Nephron (organoid): ENCODE data around the gene CNOT6L.

Experiments
- H3K27ac Mint-ChIP-seq, 3 experiments: 2 replicates each; pipeline ENCODE4 v1.8.0; 2020; ENCODE audit warnings: mixed read lengths in 3 of 3, mild to moderate bottlenecking in 2 of 3, moderate library complexity in 1 of 3
- H3K27me3 Mint-ChIP-seq: 2 replicates; pipeline ENCODE4 v1.8.0; 2021; ENCODE audit warnings: low read depth, mild to moderate bottlenecking, moderate library complexity, mixed read lengths
- H3K36me3 Mint-ChIP-seq: 2 replicates; pipeline ENCODE4 v1.8.0; 2020; ENCODE audit warnings: low read depth, mixed read lengths
- H3K4me1 Mint-ChIP-seq: 2 replicates; pipeline ENCODE4 v1.8.0; 2020; ENCODE audit warnings: mixed read lengths
- H3K4me3 Mint-ChIP-seq, 3 experiments: 2 replicates each; pipeline ENCODE4 v1.8.0; 2020; ENCODE audit warnings: mild to moderate bottlenecking in 3 of 3, mixed read lengths in 3 of 3, moderate library complexity in 2 of 3
- H3K9me3 Mint-ChIP-seq: 2 replicates; pipeline ENCODE4 v1.8.0; 2020; ENCODE audit warnings: mixed read lengths
- CTCF ChIP-seq, 3 experiments: fragments of 200-600 bp; sonication (generic); IDR thresholded peaks; one replicate each; pipeline ENCODE4 v1.5.0; 2021; ENCODE audit warnings: antibody characterized with exemption in 3 of 3; ENCODE audit not compliant: unreplicated experiment in 3 of 3

Gene CNOT6L

GRCh38 chr4:77827343-77827742, 8.2 kb upstream of the CNOT6L start:
- Mint-ChIP-seq H3K36me3 (no peaks in the 10 kb centered on the region), H3K27ac (no peak overlapping the region), H3K4me3 (no peak overlapping the region), H3K4me1 (no peaks in the 10 kb centered on the region), H3K27me3 (peaks cover 3% of the 10 kb centered on the region), H3K9me3 (no peaks in the 10 kb centered on the region)
- TF ChIP-seq CTCF (IDR thresholded peaks at IDR 0.05; ENCODE audit: unreplicated experiment in 3 of 3): no peak

GRCh38 chr4:77826275-77826674, 7.1 kb upstream of the CNOT6L start:
- TF ChIP-seq CTCF (IDR thresholded peaks at IDR 0.05; ENCODE audit: unreplicated experiment in 3 of 3): no peak
- Mint-ChIP-seq H3K36me3 (no peaks in the 10 kb centered on the region), H3K27me3 (peaks cover 3% of the 10 kb centered on the region), H3K27ac (no peak overlapping the region), H3K4me1 (peaks cover 8% of the 10 kb centered on the region), H3K4me3 (no peak overlapping the region), H3K9me3 (no peaks in the 10 kb centered on the region)

GRCh38 chr4:77821775-77822174, 2.6 kb upstream of the CNOT6L start:
- Mint-ChIP-seq H3K27me3 (peaks cover 3% of the 10 kb centered on the region), H3K27ac (no peak overlapping the region), H3K4me3 (peak overlapping the region in 2 of 3 experiments; percentile 43 to 97), H3K9me3 (no peaks in the 10 kb centered on the region), H3K36me3 (no peaks in the 10 kb centered on the region), H3K4me1 (peaks cover 25% of the 10 kb centered on the region)
- TF ChIP-seq CTCF (IDR thresholded peaks at IDR 0.05; ENCODE audit: unreplicated experiment in 3 of 3): no peak

DNA sequence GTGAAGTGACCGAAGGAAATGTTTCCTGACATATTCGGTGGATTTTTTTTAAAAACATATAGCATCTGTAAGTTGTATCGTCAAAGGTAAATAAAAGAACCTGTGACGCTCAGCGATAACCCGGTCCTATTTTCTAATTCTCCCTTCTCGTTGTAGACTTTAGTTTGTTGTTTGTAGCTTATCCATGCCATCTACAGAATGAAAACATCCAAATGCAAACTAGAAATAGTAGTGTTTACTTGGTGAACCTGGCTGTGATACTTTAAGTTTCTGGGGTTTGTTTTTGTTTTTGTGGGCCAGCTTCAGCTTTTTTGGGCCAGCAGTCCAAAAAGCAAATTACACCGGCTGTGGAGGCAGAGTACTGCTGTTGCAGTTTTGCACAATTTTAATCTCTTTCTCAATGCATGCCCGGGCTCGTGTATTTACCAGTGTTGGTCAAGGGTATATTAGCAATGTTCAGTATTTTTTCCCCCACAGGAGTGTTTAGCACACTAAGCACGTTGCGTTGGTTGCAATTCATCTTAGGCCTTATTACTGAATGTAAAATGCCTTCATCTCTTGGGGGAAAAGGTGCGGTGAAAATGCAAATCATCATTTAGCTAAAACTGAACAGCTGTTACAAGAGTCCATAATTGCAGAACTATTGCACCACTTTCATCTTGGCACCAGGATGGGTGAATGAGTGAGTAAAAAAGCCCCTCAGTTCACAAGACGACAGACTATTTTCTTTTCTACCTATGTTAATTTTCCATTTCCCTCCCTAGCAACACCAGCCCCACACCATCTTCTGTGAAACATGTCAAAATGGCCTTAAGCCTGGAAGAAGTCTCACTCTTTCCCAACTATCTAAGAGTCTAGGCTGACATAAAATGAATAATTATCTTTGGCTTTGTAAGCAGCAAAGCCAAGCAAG, 1.7 kb upstream of the CNOT6L start:
- peaks cover 3% of the 10 kb centered on the region for H3K27me3 Mint-ChIP-seq
- peaks cover 25% of the 10 kb centered on the region for H3K4me1 Mint-ChIP-seq
- no peaks in the 10 kb centered on the region for H3K9me3 Mint-ChIP-seq
- H3K36me3 Mint-ChIP-seq: no peaks in the 10 kb centered on the region
- peak overlapping the region; percentile 94 to 99 (median 97) for H3K4me3 Mint-ChIP-seq
- TF ChIP-seq CTCF (IDR thresholded peaks at IDR 0.05; ENCODE audit: unreplicated experiment in 3 of 3): no peak
- peak overlapping the region; percentile 93 to 96 (median 95) for H3K27ac Mint-ChIP-seq

GRCh38 chr4:77819843-77820648, 878 bp upstream of the CNOT6L start:
- Mint-ChIP-seq H3K9me3 (no peaks in the 10 kb centered on the region), H3K4me3 (peak overlapping the region; percentile 94 to 99 (median 97)), H3K4me1 (peaks cover 33% of the 10 kb centered on the region), H3K27me3 (no peaks in the 10 kb centered on the region), H3K36me3 (no peaks in the 10 kb centered on the region), H3K27ac (peak overlapping the region; percentile 93 to 96 (median 95))
- no peak for TF ChIP-seq CTCF (IDR thresholded peaks at IDR 0.05; ENCODE audit: unreplicated experiment in 3 of 3)
